HL-60 (cell line): Measurements from ENCODE around the gene PHF19.

Experiments
- DNase-seq, 2 experiments: peaks; one replicate each; pipeline ENCODE4 v3.0.0-alpha.2; 2010 to 2020; ENCODE audit warnings: low read depth in 1 of 2, low spot score in 1 of 2
- H3K27ac ChIP-seq: fragments of 250-450 bp; sonication (Bioruptor Pico); replicated peaks from 2 replicates; pipeline ENCODE4 v1.5.1; 2020; ENCODE audit warnings: mild to moderate bottlenecking, moderate library complexity
- H3K27me3 ChIP-seq: fragments of 250-450 bp; sonication (Bioruptor Pico); 2 replicates; pipeline ENCODE4 v1.5.1; 2021; ENCODE audit warnings: mild to moderate bottlenecking, moderate library complexity; ENCODE audit not compliant: insufficient read depth, poor library complexity, severe bottlenecking
- H3K4me3 ChIP-seq: replicated peaks from 2 replicates; pipeline ENCODE4 v1.5.1; 2011; ENCODE audit warnings: mild to moderate bottlenecking, control low read depth, low read length; ENCODE audit not compliant: insufficient read depth
- CTCF ChIP-seq: IDR thresholded peaks from one replicate; pipeline ENCODE4 v1.5.1; 2011; ENCODE audit warnings: low read length, control low read depth, inconsistent platforms; ENCODE audit not compliant: insufficient read depth
- GABPA ChIP-seq: IDR thresholded peaks from 2 replicates; pipeline ENCODE4 v1.6.1; 2012; ENCODE audit warnings: low read depth
- POLR2AphosphoS5 ChIP-seq: IDR thresholded peaks from 2 replicates; pipeline ENCODE4 v1.6.1; 2012; ENCODE audit warnings: low read depth
- SPI1 ChIP-seq: IDR thresholded peaks from 2 replicates; pipeline ENCODE4 v1.6.1; 2012; ENCODE audit warnings: low read depth, mild to moderate bottlenecking, borderline replicate concordance
- TF ChIP-seq, protein P1 (sequence below): IDR thresholded peaks from 2 replicates; pipeline ENCODE4 v1.6.1; 2012; ENCODE audit warnings: low read depth; ENCODE audit not compliant: insufficient replicate concordance

PHF19 gene

GRCh38 chr9:120868339-120868675 lies 8.7 kb downstream of the PHF19 start:
- TF ChIP-seq POLR2AphosphoS5 (no peak), GABPA (no peak), CTCF (no peak), SPI1 (no peak)
- TF ChIP-seq, protein P1, sequence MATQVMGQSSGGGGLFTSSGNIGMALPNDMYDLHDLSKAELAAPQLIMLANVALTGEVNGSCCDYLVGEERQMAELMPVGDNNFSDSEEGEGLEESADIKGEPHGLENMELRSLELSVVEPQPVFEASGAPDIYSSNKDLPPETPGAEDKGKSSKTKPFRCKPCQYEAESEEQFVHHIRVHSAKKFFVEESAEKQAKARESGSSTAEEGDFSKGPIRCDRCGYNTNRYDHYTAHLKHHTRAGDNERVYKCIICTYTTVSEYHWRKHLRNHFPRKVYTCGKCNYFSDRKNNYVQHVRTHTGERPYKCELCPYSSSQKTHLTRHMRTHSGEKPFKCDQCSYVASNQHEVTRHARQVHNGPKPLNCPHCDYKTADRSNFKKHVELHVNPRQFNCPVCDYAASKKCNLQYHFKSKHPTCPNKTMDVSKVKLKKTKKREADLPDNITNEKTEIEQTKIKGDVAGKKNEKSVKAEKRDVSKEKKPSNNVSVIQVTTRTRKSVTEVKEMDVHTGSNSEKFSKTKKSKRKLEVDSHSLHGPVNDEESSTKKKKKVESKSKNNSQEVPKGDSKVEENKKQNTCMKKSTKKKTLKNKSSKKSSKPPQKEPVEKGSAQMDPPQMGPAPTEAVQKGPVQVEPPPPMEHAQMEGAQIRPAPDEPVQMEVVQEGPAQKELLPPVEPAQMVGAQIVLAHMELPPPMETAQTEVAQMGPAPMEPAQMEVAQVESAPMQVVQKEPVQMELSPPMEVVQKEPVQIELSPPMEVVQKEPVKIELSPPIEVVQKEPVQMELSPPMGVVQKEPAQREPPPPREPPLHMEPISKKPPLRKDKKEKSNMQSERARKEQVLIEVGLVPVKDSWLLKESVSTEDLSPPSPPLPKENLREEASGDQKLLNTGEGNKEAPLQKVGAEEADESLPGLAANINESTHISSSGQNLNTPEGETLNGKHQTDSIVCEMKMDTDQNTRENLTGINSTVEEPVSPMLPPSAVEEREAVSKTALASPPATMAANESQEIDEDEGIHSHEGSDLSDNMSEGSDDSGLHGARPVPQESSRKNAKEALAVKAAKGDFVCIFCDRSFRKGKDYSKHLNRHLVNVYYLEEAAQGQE, result no peak
- Histone ChIP-seq H3K4me3 (peak overlapping the region; percentile 43), H3K27ac (peak overlapping the region; percentile 56), H3K27me3 (no peaks in the 10 kb centered on the region)
- peak in 1 of 2 experiments; percentile 78 for DNase-seq

DNA sequence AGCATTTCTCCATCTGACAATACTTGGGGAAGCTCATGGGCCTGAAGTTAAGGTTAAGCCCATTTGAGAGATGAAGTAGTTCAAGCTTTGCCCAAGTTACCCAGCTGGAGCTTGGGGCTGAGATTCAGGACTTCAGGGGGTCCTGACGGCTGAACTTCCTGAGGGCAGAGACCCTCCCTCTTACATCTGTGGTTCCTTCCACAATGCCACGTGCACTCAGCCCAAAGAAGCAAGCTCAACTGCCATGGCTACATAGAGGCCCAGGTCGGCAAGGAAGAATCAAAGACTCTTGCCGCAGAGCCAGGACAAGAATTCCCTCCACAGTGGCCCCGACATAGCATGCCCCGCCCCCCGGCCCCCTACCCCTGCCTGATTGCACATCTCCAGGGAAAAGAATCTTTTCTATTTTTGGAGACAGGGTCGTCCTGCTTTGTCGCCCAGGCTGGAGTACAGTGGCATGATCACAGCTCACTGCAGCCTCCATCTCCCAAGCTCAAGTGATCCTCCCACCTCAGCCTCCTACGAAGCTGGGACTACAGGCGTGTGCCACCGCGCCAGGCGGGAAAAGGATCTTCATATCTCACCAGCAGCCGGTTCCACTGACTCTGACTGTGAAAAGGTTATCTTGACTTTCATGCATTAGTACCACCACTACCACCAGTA lies 9.2 kb downstream of the PHF19 start:
- H3K4me3 ChIP-seq, result no peak overlapping the region; the same call in 1 of the 2 replicates
- H3K27ac ChIP-seq, result peak overlapping the region; percentile 56; the same call in 1 of the 2 replicates
- DNase-seq, result no peak

GRCh38 chr9:120866651-120867050 lies 10.3 kb downstream of the PHF19 start:
- no peaks in the 10 kb centered on the region for H3K27me3 ChIP-seq
- no peak for DNase-seq
- no peak overlapping the region for H3K27ac ChIP-seq
- TF ChIP-seq SPI1, result no peak
- no peak for TF ChIP-seq POLR2AphosphoS5
- TF ChIP-seq, protein P1, result no peak
- no peak for TF ChIP-seq CTCF
- no peak for TF ChIP-seq GABPA
- H3K4me3 ChIP-seq, result no peak overlapping the region

More for the DNA sequence above, 9.2 kb downstream of the PHF19 start:
- TF ChIP-seq CTCF, result no peak
- no peak for TF ChIP-seq POLR2AphosphoS5
- no peak for TF ChIP-seq SPI1
- TF ChIP-seq, protein P1, result no peak
- TF ChIP-seq GABPA, result no peak
- H3K27me3 ChIP-seq, result no peaks in the 10 kb centered on the region
